ENCODE data around the gene MRPL54. TPM values are rescaled to one million over a fixed set of nuclear protein-coding genes. Genes with fewer than 3 reads are reported as not detected.

Gene MRPL54
- polyA plus RNA-seq, 1 donor (not counting 4 experiments of a cell fraction or from before 2014, with no cell fraction given), result 27.0 TPM

DNA sequence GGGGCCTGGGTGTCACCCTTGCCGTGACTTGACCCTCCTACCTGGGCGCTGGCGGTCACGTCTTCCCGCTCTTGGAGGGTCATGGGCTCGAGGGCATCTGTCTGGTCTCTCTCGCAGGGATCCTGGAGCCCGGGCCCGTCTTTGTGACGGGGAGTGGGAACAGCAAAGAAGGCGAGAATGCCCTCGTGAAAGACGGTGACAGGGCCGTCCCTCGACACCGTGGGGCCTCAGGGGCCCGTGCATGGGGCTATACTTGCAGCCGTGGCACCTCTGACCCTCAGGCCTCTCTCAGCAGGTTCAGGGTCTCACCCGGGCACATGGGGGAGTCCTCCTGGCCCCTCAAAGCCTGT lies 44.6 kb downstream of the MRPL54 start:
- FAIRE-seq (no peak), DNase-seq (ENCODE audit: low read depth, low spot score) (no peak)
- H3K4me2 ChIP-seq (ENCODE audit: control insufficient read depth, extremely low read depth, insufficient read depth, low read depth, low read length), result no peak overlapping the region
- no peaks in the 10 kb centered on the region for H3K36me3 ChIP-seq (ENCODE audit: control insufficient read depth in 2 of 2, extremely low read depth in 1 of 2, insufficient read depth in 2 of 2, low read length in 2 of 2)
- H4K20me1 ChIP-seq (ENCODE audit: control insufficient read depth, extremely low read depth, insufficient read depth, low read length), result no peaks in the 10 kb centered on the region
- H3K27me3 ChIP-seq (ENCODE audit: control insufficient read depth, extremely low read depth, insufficient read depth, low read length), result peaks cover 11% of the 10 kb centered on the region
- no peak overlapping the region for H3K4me3 ChIP-seq (ENCODE audit: control insufficient read depth in 2 of 3, extremely low read depth in 1 of 3, insufficient read depth in 2 of 3, low read depth in 1 of 3, low read length in 3 of 3)
- H3K27ac ChIP-seq (ENCODE audit: control insufficient read depth, insufficient read depth, low read length), result no peak overlapping the region
- dilution Hi-C loops (cut with MboI; ENCODE audit: extremely low pct_ligation_motif_present, low sequenced_read_pairs), result no loop called here
- peaks cover 4% of the 10 kb centered on the region for H3K9me3 ChIP-seq (ENCODE audit: control insufficient read depth, low read depth, low read length)
- no peak overlapping the region for H3K9ac ChIP-seq (ENCODE audit: control insufficient read depth, extremely low read depth, insufficient read depth, low read length)
- no peaks in the 10 kb centered on the region for H3K79me2 ChIP-seq (ENCODE audit: control insufficient read depth, insufficient read depth, low read length)
- no peak overlapping the region for H2AFZ ChIP-seq (ENCODE audit: control insufficient read depth, low read length)
- no peak for TF ChIP-seq CTCF (optimal IDR thresholded peaks at IDR 0.05 in 1 of 3, IDR thresholded peaks at IDR 0.05 in 1 of 3, conservative IDR thresholded peaks at IDR 0.05 in 1 of 3; ENCODE audit: extremely low read depth in 1 of 3, insufficient read depth in 2 of 3, low read length in 3 of 3)
- no peak for TF ChIP-seq EZH2 (IDR thresholded peaks at IDR 0.05; ENCODE audit: low read length)
- no peaks in the 10 kb centered on the region for H3K4me1 ChIP-seq (ENCODE audit: control insufficient read depth, extremely low read depth, insufficient read depth, low read length)
- H3K9me1 ChIP-seq (ENCODE audit: control insufficient read depth, extremely low read depth, insufficient read depth, low read length), result no peaks in the 10 kb centered on the region

- FAIRE-seq, result no peak
- dilution Hi-C loops (cut with MboI; ENCODE audit: extremely low pct_ligation_motif_present, low sequenced_read_pairs), result no loop called here
Measured at GRCh38 chr19:3807574-3808354, 45.3 kb downstream of the MRPL54 start.

More at GRCh38 chr19:3807574-3808354, 45.3 kb downstream of the MRPL54 start:
- Histone ChIP-seq H3K9me1 (ENCODE audit: control insufficient read depth, extremely low read depth, insufficient read depth, low read length) (no peaks in the 10 kb centered on the region), H3K4me2 (ENCODE audit: control insufficient read depth, extremely low read depth, insufficient read depth, low read depth, low read length) (no peak overlapping the region), H3K4me3 (ENCODE audit: control insufficient read depth in 2 of 3, extremely low read depth in 1 of 3, insufficient read depth in 2 of 3, low read depth in 1 of 3, low read length in 3 of 3) (no peak overlapping the region), H3K27me3 (ENCODE audit: control insufficient read depth, extremely low read depth, insufficient read depth, low read length) (peaks cover 6% of the 10 kb centered on the region), H3K79me2 (ENCODE audit: control insufficient read depth, insufficient read depth, low read length) (no peaks in the 10 kb centered on the region), H3K9ac (ENCODE audit: control insufficient read depth, extremely low read depth, insufficient read depth, low read length) (no peak overlapping the region), H2AFZ (ENCODE audit: control insufficient read depth, low read length) (no peak overlapping the region), H3K4me1 (ENCODE audit: control insufficient read depth, extremely low read depth, insufficient read depth, low read length) (no peaks in the 10 kb centered on the region), H3K27ac (ENCODE audit: control insufficient read depth, insufficient read depth, low read length) (no peak overlapping the region), H4K20me1 (ENCODE audit: control insufficient read depth, extremely low read depth, insufficient read depth, low read length) (no peaks in the 10 kb centered on the region), H3K36me3 (ENCODE audit: control insufficient read depth in 2 of 2, extremely low read depth in 1 of 2, insufficient read depth in 2 of 2, low read length in 2 of 2) (no peaks in the 10 kb centered on the region), H3K9me3 (ENCODE audit: control insufficient read depth, low read depth, low read length) (peaks cover 4% of the 10 kb centered on the region)
- DNase-seq (ENCODE audit: low read depth, low spot score), result no peak
- TF ChIP-seq EZH2 (IDR thresholded peaks at IDR 0.05; ENCODE audit: low read length) (no peak), CTCF (optimal IDR thresholded peaks at IDR 0.05 in 1 of 3, IDR thresholded peaks at IDR 0.05 in 1 of 3, conservative IDR thresholded peaks at IDR 0.05 in 1 of 3; ENCODE audit: extremely low read depth in 1 of 3, insufficient read depth in 2 of 3, low read length in 3 of 3) (no peak)

Measured in keratinocyte (primary cell).